ENCODE data around the gene PCID2.

GRCh38 chr13:113164492-113164891, 44.0 kb downstream of the PCID2 start:
- TF ChIP-seq REST (IDR thresholded peaks at IDR 0.05; ENCODE audit: borderline replicate concordance) = no peak
- TF ChIP-seq, protein P1, sequence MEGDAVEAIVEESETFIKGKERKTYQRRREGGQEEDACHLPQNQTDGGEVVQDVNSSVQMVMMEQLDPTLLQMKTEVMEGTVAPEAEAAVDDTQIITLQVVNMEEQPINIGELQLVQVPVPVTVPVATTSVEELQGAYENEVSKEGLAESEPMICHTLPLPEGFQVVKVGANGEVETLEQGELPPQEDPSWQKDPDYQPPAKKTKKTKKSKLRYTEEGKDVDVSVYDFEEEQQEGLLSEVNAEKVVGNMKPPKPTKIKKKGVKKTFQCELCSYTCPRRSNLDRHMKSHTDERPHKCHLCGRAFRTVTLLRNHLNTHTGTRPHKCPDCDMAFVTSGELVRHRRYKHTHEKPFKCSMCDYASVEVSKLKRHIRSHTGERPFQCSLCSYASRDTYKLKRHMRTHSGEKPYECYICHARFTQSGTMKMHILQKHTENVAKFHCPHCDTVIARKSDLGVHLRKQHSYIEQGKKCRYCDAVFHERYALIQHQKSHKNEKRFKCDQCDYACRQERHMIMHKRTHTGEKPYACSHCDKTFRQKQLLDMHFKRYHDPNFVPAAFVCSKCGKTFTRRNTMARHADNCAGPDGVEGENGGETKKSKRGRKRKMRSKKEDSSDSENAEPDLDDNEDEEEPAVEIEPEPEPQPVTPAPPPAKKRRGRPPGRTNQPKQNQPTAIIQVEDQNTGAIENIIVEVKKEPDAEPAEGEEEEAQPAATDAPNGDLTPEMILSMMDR (IDR thresholded peaks at IDR 0.05; ENCODE audit: poor library complexity, severe bottlenecking) = no peak
- TF ChIP-seq EZH2 (IDR thresholded peaks at IDR 0.05; ENCODE audit: borderline replicate concordance, insufficient read depth, low read length, poor library complexity, severe bottlenecking) = no peak
- TF ChIP-seq POLR2AphosphoS5 (IDR thresholded peaks at IDR 0.05) = no peak
- no peak for TF ChIP-seq EP300 (conservative IDR thresholded peaks at IDR 0.05; ENCODE audit: poor library complexity, severe bottlenecking)
- no peak for TF ChIP-seq TAF1 (IDR thresholded peaks at IDR 0.05; ENCODE audit: low read depth)
- no peak for TF ChIP-seq RAD21 (conservative IDR thresholded peaks at IDR 0.05)
